Tibial nerve (tissue), 4 donors: ENCODE measurements around the gene LRP1. TPM values are rescaled to one million over a fixed set of nuclear protein-coding genes. Genes with fewer than 3 reads are reported as not detected.

Experiments used
- DNase-seq, 2 donors: peaks; one replicate each; pipeline ENCODE4 v3.0.0-alpha.2; 2019; ENCODE audit warnings: low spot score in 2 of 2
- H3K27ac ChIP-seq, 4 donors: fragments of 200-600 bp; sonication (generic) in 3 of 4; one replicate each; pipeline ENCODE4 v1.5.1; 2017 to 2019; ENCODE audit warnings: mild to moderate bottlenecking in 1 of 4
- H3K27me3 ChIP-seq, 2 donors: fragments of 200-600 bp; sonication (generic) in 1 of 2; one replicate each; pipeline versions ENCODE4 v1.5.1 to v1.6.0; 2017 to 2019
- H3K36me3 ChIP-seq, 3 donors: fragments of 200-600 bp; sonication (generic); one replicate each; pipeline ENCODE4 v1.5.1; 2018 to 2019
- H3K4me1 ChIP-seq, 4 donors: fragments of 200-600 bp; sonication (generic) in 3 of 4; one replicate each; pipeline ENCODE4 v1.5.1; 2017 to 2019
- H3K4me3 ChIP-seq, 4 donors: fragments of 200-600 bp; sonication (generic) in 3 of 4; one replicate each; pipeline ENCODE4 v1.5.1; 2017 to 2019; ENCODE audit warnings: mild to moderate bottlenecking in 1 of 4, moderate library complexity in 1 of 4
- H3K9me3 ChIP-seq, 4 donors: fragments of 200-600 bp; sonication (generic) in 3 of 4; one replicate each; pipeline ENCODE4 v1.5.1; 2017 to 2019
- CTCF ChIP-seq, 5 experiments: fragments of 200-600 bp in 3 of 5; fragments of 450-650 bp in 2 of 5; sonication (generic) in 3 of 5; IDR thresholded peaks; one replicate each; pipeline ENCODE4 v1.5.1; 2016 to 2019; ENCODE audit warnings: antibody characterized with exemption in 5 of 5, mild to moderate bottlenecking in 3 of 5, moderate library complexity in 2 of 5
- EP300 ChIP-seq, 2 donors: sonication (generic); formaldehyde crosslinking; IDR thresholded peaks; one replicate each; pipeline ENCODE4 v1.6.1; 2017; ENCODE audit warnings: antibody characterized with exemption in 2 of 2, mild to moderate bottlenecking in 1 of 2
- POLR2A ChIP-seq, 2 donors: fragments of 450-650 bp; IDR thresholded peaks; one replicate each; pipeline ENCODE4 v1.6.1; 2017; ENCODE audit warnings: antibody characterized with exemption in 2 of 2, mild to moderate bottlenecking in 2 of 2, moderate library complexity in 2 of 2
- WGBS, 2 donors: methylation state at CpG; one replicate each; pipeline ENCODE4 v1.1.5; 2018; 5-methylcytosine and 5-hydroxymethylcytosine counted together
- total RNA-seq, 4 donors: library from RNA; depleted of rRNA; stranded (reverse); fragments of >200 nt; gene quantifications; one replicate each; pipeline ENCODE4 v1.1.0, GENCODE V29; 2016

LRP1 gene
- total RNA-seq, 4 donors from 2014 or later = 410 to 653 (median 527) TPM

GRCh38 chr12:57126561-57126960 lies 1.7 kb upstream of the LRP1 start:
- no peaks in the 10 kb centered on the region for H3K36me3 ChIP-seq
- TF ChIP-seq CTCF (IDR thresholded peaks at IDR 0.05) (no peak), POLR2A (IDR thresholded peaks at IDR 0.05) (no peak), EP300 (IDR thresholded peaks at IDR 0.05) (no peak)
- no peaks in the 10 kb centered on the region for H3K27me3 ChIP-seq
- peak overlapping the region; percentile 97 to 99 (median 98) for H3K27ac ChIP-seq
- 54 to 62% methylated on average over 7 of the region's 7 CpGs for WGBS, 2 donors
- H3K4me3 ChIP-seq = peak overlapping the region in 1 of 4 donors; percentile 73
- no peak for DNase-seq
- peaks cover 0 to 31% (median 8%) of the 10 kb centered on the region in 4 donors for H3K4me1 ChIP-seq
- no peaks in the 10 kb centered on the region for H3K9me3 ChIP-seq

GRCh38 chr12:57127101-57127725 lies 1.1 kb upstream of the LRP1 start:
- peaks cover 0 to 38% (median 13%) of the 10 kb centered on the region in 4 donors for H3K4me1 ChIP-seq
- TF ChIP-seq CTCF (IDR thresholded peaks at IDR 0.05) = peak in 4 of 5 experiments; percentile 20 to 62 (median 24)
- no peak for TF ChIP-seq POLR2A (IDR thresholded peaks at IDR 0.05)
- DNase-seq = peak; percentile 67 to 71
- H3K27me3 ChIP-seq = no peaks in the 10 kb centered on the region
- H3K36me3 ChIP-seq = no peaks in the 10 kb centered on the region
- H3K9me3 ChIP-seq = no peaks in the 10 kb centered on the region
- WGBS, 2 donors = 6% methylated on average over 23 to 26 of the region's 26 CpGs
- peak overlapping the region; percentile 73 to 88 (median 78) for H3K4me3 ChIP-seq
- peak overlapping the region; percentile 97 to 99 (median 98) for H3K27ac ChIP-seq

- DNase-seq = no peak
- H3K36me3 ChIP-seq = no peaks in the 10 kb centered on the region
- H3K4me1 ChIP-seq = peaks cover 0 to 52% (median 27%) of the 10 kb centered on the region in 4 donors
- H3K4me3 ChIP-seq = peak overlapping the region; percentile 73 to 88 (median 78)
- H3K27ac ChIP-seq = peak overlapping the region; percentile 97 to 99 (median 98)
- TF ChIP-seq POLR2A (IDR thresholded peaks at IDR 0.05) = no peak
- TF ChIP-seq CTCF (IDR thresholded peaks at IDR 0.05) = no peak
- peak in 1 of 2 donors; percentile 13 for TF ChIP-seq EP300 (IDR thresholded peaks at IDR 0.05)
- 1 to 3% methylated on average over 22 to 35 of the region's 35 CpGs for WGBS, 2 donors
- no peaks in the 10 kb centered on the region for H3K9me3 ChIP-seq
- H3K27me3 ChIP-seq = no peaks in the 10 kb centered on the region
These were observed 400 bp downstream of the LRP1 start for GRCh38 chr12:57128519-57129247.

GRCh38 chr12:57129321-57129842 lies 1.1 kb downstream of the LRP1 start:
- Histone ChIP-seq H3K27ac (peak overlapping the region; percentile 97 to 99 (median 98)), H3K4me1 (peaks cover 0 to 59% (median 32%) of the 10 kb centered on the region in 4 donors), H3K4me3 (peak overlapping the region; percentile 73 to 88 (median 78)), H3K27me3 (no peaks in the 10 kb centered on the region), H3K36me3 (no peaks in the 10 kb centered on the region), H3K9me3 (no peaks in the 10 kb centered on the region)
- TF ChIP-seq POLR2A (IDR thresholded peaks at IDR 0.05) = no peak
- no peak for TF ChIP-seq CTCF (IDR thresholded peaks at IDR 0.05)
- TF ChIP-seq EP300 (IDR thresholded peaks at IDR 0.05) = no peak
- 2 to 9% methylated on average over 9 to 10 of the region's 12 CpGs for WGBS, 2 donors
- DNase-seq = no peak

GRCh38 chr12:57129889-57130288 lies 1.6 kb downstream of the LRP1 start:
- Histone ChIP-seq H3K27ac (peak overlapping the region; percentile 97 to 99 (median 98)), H3K27me3 (no peaks in the 10 kb centered on the region), H3K9me3 (no peaks in the 10 kb centered on the region), H3K36me3 (no peaks in the 10 kb centered on the region), H3K4me3 (peak overlapping the region; percentile 73 to 88 (median 78)), H3K4me1 (peaks cover 0 to 65% (median 37%) of the 10 kb centered on the region in 4 donors)
- peak in 1 of 2 donors; percentile 71 for DNase-seq
- TF ChIP-seq POLR2A (IDR thresholded peaks at IDR 0.05) (no peak), EP300 (IDR thresholded peaks at IDR 0.05) (peak in 1 of 2 donors; percentile 59)
